ENCODE data around the gene TPM4. TPM values are rescaled to one million over a fixed set of nuclear protein-coding genes. Genes with fewer than 3 reads are reported as not detected.

The TPM4 gene
- total RNA-seq, 4 donors from 2014 or later, result 21.8 to 62.8 (median 44.1) TPM

- no peak for TF ChIP-seq POLR2A (IDR thresholded peaks at IDR 0.05)
- TF ChIP-seq, protein P1, sequence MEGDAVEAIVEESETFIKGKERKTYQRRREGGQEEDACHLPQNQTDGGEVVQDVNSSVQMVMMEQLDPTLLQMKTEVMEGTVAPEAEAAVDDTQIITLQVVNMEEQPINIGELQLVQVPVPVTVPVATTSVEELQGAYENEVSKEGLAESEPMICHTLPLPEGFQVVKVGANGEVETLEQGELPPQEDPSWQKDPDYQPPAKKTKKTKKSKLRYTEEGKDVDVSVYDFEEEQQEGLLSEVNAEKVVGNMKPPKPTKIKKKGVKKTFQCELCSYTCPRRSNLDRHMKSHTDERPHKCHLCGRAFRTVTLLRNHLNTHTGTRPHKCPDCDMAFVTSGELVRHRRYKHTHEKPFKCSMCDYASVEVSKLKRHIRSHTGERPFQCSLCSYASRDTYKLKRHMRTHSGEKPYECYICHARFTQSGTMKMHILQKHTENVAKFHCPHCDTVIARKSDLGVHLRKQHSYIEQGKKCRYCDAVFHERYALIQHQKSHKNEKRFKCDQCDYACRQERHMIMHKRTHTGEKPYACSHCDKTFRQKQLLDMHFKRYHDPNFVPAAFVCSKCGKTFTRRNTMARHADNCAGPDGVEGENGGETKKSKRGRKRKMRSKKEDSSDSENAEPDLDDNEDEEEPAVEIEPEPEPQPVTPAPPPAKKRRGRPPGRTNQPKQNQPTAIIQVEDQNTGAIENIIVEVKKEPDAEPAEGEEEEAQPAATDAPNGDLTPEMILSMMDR (IDR thresholded peaks at IDR 0.05 in 4 of 5, conservative IDR thresholded peaks at IDR 0.05 in 1 of 5), result no peak
- peaks cover 0 to 8% of the 10 kb centered on the region in 2 donors for H3K4me1 ChIP-seq
- ATAC-seq, result no peak
- no peak overlapping the region for H3K27ac ChIP-seq
- H3K9me3 ChIP-seq, result no peaks in the 10 kb centered on the region
- intact Hi-C loops (cut with DNase I; ENCODE audit: low total_unique reads) (no loop called here), in situ Hi-C loops (cut with MboI; ENCODE audit: low sequenced_read_pairs in 4 of 4) (no loop called here)
- peaks cover 0 to 18% of the 10 kb centered on the region in 2 donors for H3K36me3 ChIP-seq
- no peaks in the 10 kb centered on the region for H3K27me3 ChIP-seq
- H3K4me3 ChIP-seq, result no peak overlapping the region
- no peak for DNase-seq
These were observed 11.6 kb downstream of the TPM4 start for GRCh38 chr19:16087940-16088339.

DNA sequence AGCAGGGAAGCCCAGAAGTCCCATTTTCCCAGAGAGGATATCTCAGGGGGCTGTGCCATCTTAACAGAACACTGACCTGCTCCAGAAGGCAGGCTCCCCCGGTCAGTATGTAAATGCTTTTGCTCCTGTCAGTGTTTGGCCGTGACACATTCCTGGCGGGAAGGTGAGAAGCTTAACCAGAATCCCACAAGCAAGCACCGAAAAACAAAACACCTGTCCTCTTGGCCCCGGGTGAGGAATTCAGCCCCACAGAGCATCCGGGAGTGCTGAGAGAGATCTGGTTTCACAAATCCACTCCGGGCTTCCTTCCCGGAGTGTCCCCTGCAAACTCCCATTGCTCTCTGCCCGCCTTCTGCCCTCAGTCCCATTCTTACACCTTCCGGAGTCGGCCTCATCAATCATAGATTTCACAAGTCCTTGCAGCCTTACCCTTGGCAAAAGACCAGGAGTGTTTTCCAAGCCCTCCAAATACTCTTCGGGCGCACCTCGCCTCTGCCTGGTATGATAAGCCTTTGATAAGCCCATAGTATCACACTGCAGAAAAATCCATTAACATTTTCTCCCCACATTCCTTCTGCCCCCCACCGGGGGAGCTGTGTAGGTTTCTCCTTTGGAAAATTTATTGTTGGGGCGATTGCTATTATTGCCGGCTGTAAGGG is 12.2 kb downstream of the TPM4 start:
- intact Hi-C loops (cut with DNase I; ENCODE audit: low total_unique reads), result no loop called here
- Histone ChIP-seq H3K4me3 (no peak overlapping the region), H3K9me3 (no peaks in the 10 kb centered on the region), H3K27ac (no peak overlapping the region), H3K4me1 (peaks cover 0 to 8% of the 10 kb centered on the region in 2 donors), H3K36me3 (peaks cover 0 to 22% of the 10 kb centered on the region in 2 donors), H3K27me3 (no peaks in the 10 kb centered on the region)
- no peak for DNase-seq
- ATAC-seq, result no peak
- no peak for TF ChIP-seq POLR2A (IDR thresholded peaks at IDR 0.05)
- TF ChIP-seq, protein P1 (IDR thresholded peaks at IDR 0.05 in 4 of 5, conservative IDR thresholded peaks at IDR 0.05 in 1 of 5), result no peak
- in situ Hi-C loops (cut with MboI; ENCODE audit: low sequenced_read_pairs in 4 of 4), result no loop called here

- no peak for ATAC-seq
- H3K27me3 ChIP-seq, result no peaks in the 10 kb centered on the region
- TF ChIP-seq POLR2A (IDR thresholded peaks at IDR 0.05), result no peak
- TF ChIP-seq, protein P1 (IDR thresholded peaks at IDR 0.05 in 4 of 5, conservative IDR thresholded peaks at IDR 0.05 in 1 of 5), result no peak
- H3K36me3 ChIP-seq, result peaks cover 0 to 26% of the 10 kb centered on the region in 2 donors
- H3K9me3 ChIP-seq, result no peaks in the 10 kb centered on the region
- in situ Hi-C loops (cut with MboI; ENCODE audit: low sequenced_read_pairs in 4 of 4), result no loop called here
- no peak overlapping the region for H3K4me3 ChIP-seq
- no peak overlapping the region for H3K27ac ChIP-seq
- intact Hi-C loops (cut with DNase I; ENCODE audit: low total_unique reads), result no loop called here
- peaks cover 0 to 8% of the 10 kb centered on the region in 2 donors for H3K4me1 ChIP-seq
- DNase-seq, result no peak
These were observed 12.9 kb downstream of the TPM4 start for GRCh38 chr19:16089010-16089846.

DNA sequence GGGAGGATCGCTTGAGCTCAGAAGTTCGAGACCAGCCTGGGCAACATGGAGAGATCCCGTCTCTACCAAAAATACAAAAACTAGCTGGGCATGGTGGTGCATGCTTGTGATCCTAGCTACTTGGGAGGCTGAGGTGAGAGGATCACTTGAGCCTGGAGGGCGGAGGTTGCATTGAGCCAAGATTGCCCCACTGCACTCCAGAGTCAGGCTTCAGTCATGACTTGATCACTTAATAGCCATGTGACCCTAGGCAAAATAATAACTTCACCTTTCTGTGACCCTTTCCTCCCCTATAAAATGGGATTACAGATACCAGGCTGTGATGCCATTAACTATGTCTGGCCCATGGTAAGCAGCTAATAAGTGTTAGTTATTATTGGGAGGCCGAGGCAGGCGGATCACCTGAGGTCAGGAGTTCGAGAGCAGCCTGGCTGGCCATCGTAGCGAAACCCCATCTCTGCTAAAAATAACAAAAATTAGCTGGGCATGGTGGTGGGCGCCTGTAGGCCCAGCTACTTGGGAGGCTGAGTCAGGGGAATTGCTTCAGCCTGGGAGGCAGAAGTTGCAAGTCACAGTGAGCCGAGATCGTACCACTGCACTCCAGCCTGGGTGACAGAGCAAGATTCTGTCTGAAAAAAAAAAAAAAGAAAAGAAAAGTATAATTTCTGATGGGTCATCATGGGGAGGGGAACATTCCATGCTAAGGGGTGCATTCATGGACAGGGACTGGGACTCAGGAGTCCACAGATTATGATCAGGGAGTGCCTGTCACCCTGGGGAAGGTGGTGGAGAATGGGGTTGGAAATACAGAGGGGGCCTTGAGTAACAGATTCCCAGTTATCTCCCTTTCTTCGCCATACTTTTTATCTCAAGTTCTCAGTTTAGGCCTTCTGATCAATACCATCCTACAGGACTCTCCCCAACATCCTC is 15.5 kb downstream of the TPM4 start:
- ATAC-seq (no peak), DNase-seq (no peak)
- intact Hi-C loops (cut with DNase I; ENCODE audit: low total_unique reads) (no loop called here), in situ Hi-C loops (cut with MboI; ENCODE audit: low sequenced_read_pairs in 4 of 4) (no loop called here)
- no peaks in the 10 kb centered on the region for H3K27me3 ChIP-seq
- H3K4me3 ChIP-seq, result no peak overlapping the region
- H3K27ac ChIP-seq, result no peak overlapping the region
- peaks cover 0 to 26% of the 10 kb centered on the region in 2 donors for H3K36me3 ChIP-seq
- H3K9me3 ChIP-seq, result no peaks in the 10 kb centered on the region
- peaks cover 0 to 8% of the 10 kb centered on the region in 2 donors for H3K4me1 ChIP-seq
- TF ChIP-seq, protein P1 (IDR thresholded peaks at IDR 0.05 in 4 of 5, conservative IDR thresholded peaks at IDR 0.05 in 1 of 5), result no peak
- TF ChIP-seq POLR2A (IDR thresholded peaks at IDR 0.05), result no peak
